GM23338 (cell line): ENCODE measurements around the gene P2RX7. TPM values are rescaled to one million over a fixed set of nuclear protein-coding genes. Genes with fewer than 3 reads are reported as not detected.

Source experiments
- ATAC-seq: fragments of 200-7000 bp; cut with Tn5 transposase; 3 replicates; pipeline ENCODE4 v1.9.1; 2020
- DNase-seq: peaks from one replicate; pipeline ENCODE4 v3.0.0-alpha.2; 2015; ENCODE audit warnings: low spot score
- H2AFZ ChIP-seq: fragments of 200-600 bp; sonication (generic); 2 replicates; pipeline ENCODE4 v1.8.0; 2016; ENCODE audit warnings: antibody characterized with exemption, mild to moderate bottlenecking, moderate library complexity
- H3F3A ChIP-seq: fragments of 200-600 bp; sonication (generic); replicated peaks from 2 replicates; pipeline ENCODE4 v1.8.0; 2017; ENCODE audit warnings: antibody characterized with exemption, mixed run types, low read depth
- H3K27ac ChIP-seq: fragments of 200-600 bp; sonication (generic); 2 replicates; pipeline ENCODE4 v1.6.1; 2016; ENCODE audit warnings: low read depth
- H3K27me3 ChIP-seq: fragments of 200-600 bp; sonication (generic); 2 replicates; pipeline ENCODE4 v1.8.0; 2016; ENCODE audit warnings: mild to moderate bottlenecking, mixed run types, moderate library complexity; ENCODE audit not compliant: insufficient read depth
- H3K36me3 ChIP-seq: fragments of 200-600 bp; sonication (generic); 2 replicates; pipeline ENCODE4 v1.8.0; 2016; ENCODE audit warnings: mild to moderate bottlenecking; ENCODE audit not compliant: insufficient read depth
- H3K4me1 ChIP-seq: fragments of 200-600 bp; sonication (generic); 2 replicates; pipeline ENCODE4 v1.8.0; 2016; ENCODE audit warnings: mild to moderate bottlenecking, moderate library complexity; ENCODE audit not compliant: insufficient read depth
- H3K4me2 ChIP-seq: fragments of 200-600 bp; sonication (generic); 2 replicates; pipeline ENCODE4 v1.7.1; 2017; ENCODE audit warnings: mixed run types
- H3K4me3 ChIP-seq: fragments of 200-600 bp; sonication (generic); 2 replicates; pipeline ENCODE4 v1.6.1; 2016; ENCODE audit warnings: mixed run types
- H3K79me2 ChIP-seq: fragments of 200-600 bp; sonication (generic); replicated peaks from 2 replicates; pipeline ENCODE4 v1.8.0; 2017; ENCODE audit warnings: mild to moderate bottlenecking; ENCODE audit not compliant: insufficient read depth
- H3K9me2 ChIP-seq: fragments of 200-600 bp; sonication (generic); 2 replicates; pipeline ENCODE4 v1.8.0; 2017; ENCODE audit not compliant: insufficient read depth
- H4K20me1 ChIP-seq: fragments of 200-600 bp; sonication (generic); replicated peaks from 2 replicates; pipeline ENCODE4 v1.8.0; 2017; ENCODE audit warnings: mild to moderate bottlenecking; ENCODE audit not compliant: insufficient read depth
- H3K27ac Mint-ChIP-seq: 2 replicates; pipeline ENCODE4 v1.8.0; 2020; ENCODE audit warnings: inconsistent platforms, mild to moderate bottlenecking, moderate library complexity, mixed read lengths
- H3K27me3 Mint-ChIP-seq: 3 replicates; pipeline ENCODE4 v1.8.0; 2022; ENCODE audit warnings: low read depth, mild to moderate bottlenecking, moderate library complexity, mixed read lengths, inconsistent platforms; ENCODE audit not compliant: insufficient read depth, poor library complexity
- H3K36me3 Mint-ChIP-seq: 3 replicates; pipeline ENCODE4 v1.8.0; 2021; ENCODE audit warnings: low read depth, mild to moderate bottlenecking, inconsistent platforms, moderate library complexity, mixed read lengths
- H3K4me1 Mint-ChIP-seq: 3 replicates; pipeline ENCODE4 v1.8.0; 2020; ENCODE audit warnings: mild to moderate bottlenecking, inconsistent platforms, mixed read lengths
- H3K4me3 Mint-ChIP-seq: 3 replicates; pipeline ENCODE4 v1.8.0; 2021; ENCODE audit warnings: moderate library complexity, mild to moderate bottlenecking, inconsistent platforms, mixed read lengths
- H3K9me3 Mint-ChIP-seq: 3 replicates; pipeline ENCODE4 v1.8.0; 2020; ENCODE audit warnings: moderate library complexity, mild to moderate bottlenecking, inconsistent platforms, mixed read lengths
- CREB1 ChIP-seq: fragments of 250-450 bp; sonication (Bioruptor Pico); IDR thresholded peaks from 2 replicates; pipeline ENCODE4 v1.5.0; 2020; ENCODE audit warnings: low read depth, mild to moderate bottlenecking, moderate library complexity
- EZH2 ChIP-seq: fragments of 200-600 bp; sonication (generic); IDR thresholded peaks from one replicate; pipeline ENCODE4 v1.8.0; 2017; ENCODE audit warnings: antibody characterized with exemption, mild to moderate bottlenecking, low read depth; ENCODE audit not compliant: unreplicated experiment
- JUNB ChIP-seq: IDR thresholded peaks from one replicate; pipeline ENCODE4 v1.6.1; 2016; ENCODE audit warnings: antibody characterized with exemption; ENCODE audit not compliant: unreplicated experiment
- NANOG ChIP-seq: IDR thresholded peaks from 2 replicates; pipeline ENCODE4 v1.6.1; 2016; ENCODE audit warnings: antibody characterized with exemption, borderline replicate concordance
- STAT1 ChIP-seq: IDR thresholded peaks from one replicate; pipeline ENCODE4 v1.6.1; 2016; ENCODE audit warnings: antibody characterized with exemption; ENCODE audit not compliant: unreplicated experiment
- ZNF114 ChIP-seq: fragments of 250-450 bp; sonication (Bioruptor Pico); IDR thresholded peaks from 2 replicates; pipeline ENCODE4 v1.5.0; 2020; ENCODE audit warnings: mild to moderate bottlenecking, moderate library complexity
- ZNF331 ChIP-seq: fragments of 250-450 bp; sonication (Bioruptor Pico); IDR thresholded peaks from 2 replicates; pipeline ENCODE4 v1.5.0; 2020; ENCODE audit warnings: low read depth, mild to moderate bottlenecking, moderate library complexity
- polyA plus RNA-seq: library from polyadenylated mRNA; unstranded; fragments of >200 nt; fragmentation: Nextera tagmentation; extraction: Ambion mirVana; gene quantifications from 2 replicates; pipeline ENCODE4 v1.2.1, GENCODE V29; 2016
- total RNA-seq: library from RNA; depleted of rRNA; stranded (reverse); fragments of >200 nt; shearing (Covaris generic); gene quantifications from 2 replicates; pipeline ENCODE4 v1.2.3, GENCODE V29; 2014
- TF ChIP-seq, protein P1 (sequence below): IDR thresholded peaks from 2 replicates; pipeline ENCODE4 v1.6.1; 2016; ENCODE audit warnings: antibody characterized with exemption
- TF ChIP-seq, protein P2 (sequence below), 2 experiments: fragments of 200-600 bp in 1 of 2; sonication (generic) in 1 of 2; conservative IDR thresholded peaks; 2 replicates each; pipeline versions ENCODE4 v1.5.1 to v1.6.1; 2016 to 2017; ENCODE audit warnings: antibody characterized with exemption in 2 of 2, low read depth in 2 of 2, mild to moderate bottlenecking in 2 of 2, moderate library complexity in 1 of 2
- TF ChIP-seq, protein P3 (sequence below): IDR thresholded peaks from one replicate; pipeline ENCODE4 v1.6.1; 2018; ENCODE audit warnings: antibody characterized with exemption; ENCODE audit not compliant: unreplicated experiment
- TF ChIP-seq, protein P4 (sequence below): fragments of 250-450 bp; sonication (Bioruptor Pico); IDR thresholded peaks from 2 replicates; pipeline ENCODE4 v1.5.0; 2020; ENCODE audit warnings: mild to moderate bottlenecking, moderate library complexity

P2RX7 gene
- total and polyA plus RNA-seq, 2 experiments from 2014 or later: 0.24 to 0.48 TPM

DNA sequence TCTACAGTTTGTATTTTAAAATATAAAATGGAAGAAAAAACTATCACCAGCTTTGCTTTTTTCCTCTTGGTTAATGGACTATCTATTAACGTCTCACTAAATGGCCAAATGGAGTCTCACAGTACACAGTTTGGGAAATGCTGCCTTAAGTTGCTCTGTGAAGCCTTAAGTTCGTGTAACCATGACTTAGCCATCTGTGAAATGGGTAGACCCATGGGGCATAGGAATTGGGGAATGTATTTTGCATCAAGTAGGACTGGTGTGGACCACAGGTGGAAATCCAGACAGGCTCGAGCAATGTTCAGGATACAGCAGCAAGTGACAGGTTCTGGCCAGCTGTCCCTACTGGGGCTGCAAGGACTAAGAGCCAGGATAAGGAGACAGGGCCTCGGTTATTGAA is 4.8 kb downstream of the P2RX7 start:
- H3K9me2 ChIP-seq: 0 out of 2 replicates have a peak, but pooled peaks cover 3% of the 10 kb centered on the region
- no peaks in the 10 kb centered on the region for H3K36me3 ChIP-seq
- ATAC-seq (no peak), DNase-seq (no peak)
- H3F3A ChIP-seq: 0 out of 2 replicates have a peak, but pooled peaks cover 5% of the 10 kb centered on the region
- no peak overlapping the region for H2AFZ ChIP-seq
- peaks cover 9% of the 10 kb centered on the region; the same call in 1 of the 2 replicates for H3K4me1 ChIP-seq
- Mint-ChIP-seq H3K27me3 (peaks cover 4% of the 10 kb centered on the region), H3K9me3 (peaks cover 4% of the 10 kb centered on the region; the same call in 1 of the 3 replicates), H3K36me3 (no peaks in the 10 kb centered on the region; the same call in 2 of the 3 replicates), H3K4me1 (peaks cover 9% of the 10 kb centered on the region), H3K27ac (no peak overlapping the region), H3K4me3 (no peak overlapping the region)
- no peak overlapping the region for H3K4me3 ChIP-seq
- TF ChIP-seq, protein P1, sequence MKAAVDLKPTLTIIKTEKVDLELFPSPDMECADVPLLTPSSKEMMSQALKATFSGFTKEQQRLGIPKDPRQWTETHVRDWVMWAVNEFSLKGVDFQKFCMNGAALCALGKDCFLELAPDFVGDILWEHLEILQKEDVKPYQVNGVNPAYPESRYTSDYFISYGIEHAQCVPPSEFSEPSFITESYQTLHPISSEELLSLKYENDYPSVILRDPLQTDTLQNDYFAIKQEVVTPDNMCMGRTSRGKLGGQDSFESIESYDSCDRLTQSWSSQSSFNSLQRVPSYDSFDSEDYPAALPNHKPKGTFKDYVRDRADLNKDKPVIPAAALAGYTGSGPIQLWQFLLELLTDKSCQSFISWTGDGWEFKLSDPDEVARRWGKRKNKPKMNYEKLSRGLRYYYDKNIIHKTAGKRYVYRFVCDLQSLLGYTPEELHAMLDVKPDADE: no peak
- no peak for TF ChIP-seq CREB1 (CRISPR knock-in tag)
- TF ChIP-seq ZNF114 (CRISPR knock-in tag): no peak
- TF ChIP-seq STAT1: no peak
- TF ChIP-seq, protein P2, sequence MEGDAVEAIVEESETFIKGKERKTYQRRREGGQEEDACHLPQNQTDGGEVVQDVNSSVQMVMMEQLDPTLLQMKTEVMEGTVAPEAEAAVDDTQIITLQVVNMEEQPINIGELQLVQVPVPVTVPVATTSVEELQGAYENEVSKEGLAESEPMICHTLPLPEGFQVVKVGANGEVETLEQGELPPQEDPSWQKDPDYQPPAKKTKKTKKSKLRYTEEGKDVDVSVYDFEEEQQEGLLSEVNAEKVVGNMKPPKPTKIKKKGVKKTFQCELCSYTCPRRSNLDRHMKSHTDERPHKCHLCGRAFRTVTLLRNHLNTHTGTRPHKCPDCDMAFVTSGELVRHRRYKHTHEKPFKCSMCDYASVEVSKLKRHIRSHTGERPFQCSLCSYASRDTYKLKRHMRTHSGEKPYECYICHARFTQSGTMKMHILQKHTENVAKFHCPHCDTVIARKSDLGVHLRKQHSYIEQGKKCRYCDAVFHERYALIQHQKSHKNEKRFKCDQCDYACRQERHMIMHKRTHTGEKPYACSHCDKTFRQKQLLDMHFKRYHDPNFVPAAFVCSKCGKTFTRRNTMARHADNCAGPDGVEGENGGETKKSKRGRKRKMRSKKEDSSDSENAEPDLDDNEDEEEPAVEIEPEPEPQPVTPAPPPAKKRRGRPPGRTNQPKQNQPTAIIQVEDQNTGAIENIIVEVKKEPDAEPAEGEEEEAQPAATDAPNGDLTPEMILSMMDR (conservative IDR thresholded peaks at IDR 0.05; ENCODE audit: low read depth in 2 of 2): no peak
- TF ChIP-seq JUNB: no peak
- TF ChIP-seq ZNF331 (CRISPR knock-in tag): no peak
- TF ChIP-seq, protein P3, sequence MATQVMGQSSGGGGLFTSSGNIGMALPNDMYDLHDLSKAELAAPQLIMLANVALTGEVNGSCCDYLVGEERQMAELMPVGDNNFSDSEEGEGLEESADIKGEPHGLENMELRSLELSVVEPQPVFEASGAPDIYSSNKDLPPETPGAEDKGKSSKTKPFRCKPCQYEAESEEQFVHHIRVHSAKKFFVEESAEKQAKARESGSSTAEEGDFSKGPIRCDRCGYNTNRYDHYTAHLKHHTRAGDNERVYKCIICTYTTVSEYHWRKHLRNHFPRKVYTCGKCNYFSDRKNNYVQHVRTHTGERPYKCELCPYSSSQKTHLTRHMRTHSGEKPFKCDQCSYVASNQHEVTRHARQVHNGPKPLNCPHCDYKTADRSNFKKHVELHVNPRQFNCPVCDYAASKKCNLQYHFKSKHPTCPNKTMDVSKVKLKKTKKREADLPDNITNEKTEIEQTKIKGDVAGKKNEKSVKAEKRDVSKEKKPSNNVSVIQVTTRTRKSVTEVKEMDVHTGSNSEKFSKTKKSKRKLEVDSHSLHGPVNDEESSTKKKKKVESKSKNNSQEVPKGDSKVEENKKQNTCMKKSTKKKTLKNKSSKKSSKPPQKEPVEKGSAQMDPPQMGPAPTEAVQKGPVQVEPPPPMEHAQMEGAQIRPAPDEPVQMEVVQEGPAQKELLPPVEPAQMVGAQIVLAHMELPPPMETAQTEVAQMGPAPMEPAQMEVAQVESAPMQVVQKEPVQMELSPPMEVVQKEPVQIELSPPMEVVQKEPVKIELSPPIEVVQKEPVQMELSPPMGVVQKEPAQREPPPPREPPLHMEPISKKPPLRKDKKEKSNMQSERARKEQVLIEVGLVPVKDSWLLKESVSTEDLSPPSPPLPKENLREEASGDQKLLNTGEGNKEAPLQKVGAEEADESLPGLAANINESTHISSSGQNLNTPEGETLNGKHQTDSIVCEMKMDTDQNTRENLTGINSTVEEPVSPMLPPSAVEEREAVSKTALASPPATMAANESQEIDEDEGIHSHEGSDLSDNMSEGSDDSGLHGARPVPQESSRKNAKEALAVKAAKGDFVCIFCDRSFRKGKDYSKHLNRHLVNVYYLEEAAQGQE: no peak
- TF ChIP-seq, protein P4, sequence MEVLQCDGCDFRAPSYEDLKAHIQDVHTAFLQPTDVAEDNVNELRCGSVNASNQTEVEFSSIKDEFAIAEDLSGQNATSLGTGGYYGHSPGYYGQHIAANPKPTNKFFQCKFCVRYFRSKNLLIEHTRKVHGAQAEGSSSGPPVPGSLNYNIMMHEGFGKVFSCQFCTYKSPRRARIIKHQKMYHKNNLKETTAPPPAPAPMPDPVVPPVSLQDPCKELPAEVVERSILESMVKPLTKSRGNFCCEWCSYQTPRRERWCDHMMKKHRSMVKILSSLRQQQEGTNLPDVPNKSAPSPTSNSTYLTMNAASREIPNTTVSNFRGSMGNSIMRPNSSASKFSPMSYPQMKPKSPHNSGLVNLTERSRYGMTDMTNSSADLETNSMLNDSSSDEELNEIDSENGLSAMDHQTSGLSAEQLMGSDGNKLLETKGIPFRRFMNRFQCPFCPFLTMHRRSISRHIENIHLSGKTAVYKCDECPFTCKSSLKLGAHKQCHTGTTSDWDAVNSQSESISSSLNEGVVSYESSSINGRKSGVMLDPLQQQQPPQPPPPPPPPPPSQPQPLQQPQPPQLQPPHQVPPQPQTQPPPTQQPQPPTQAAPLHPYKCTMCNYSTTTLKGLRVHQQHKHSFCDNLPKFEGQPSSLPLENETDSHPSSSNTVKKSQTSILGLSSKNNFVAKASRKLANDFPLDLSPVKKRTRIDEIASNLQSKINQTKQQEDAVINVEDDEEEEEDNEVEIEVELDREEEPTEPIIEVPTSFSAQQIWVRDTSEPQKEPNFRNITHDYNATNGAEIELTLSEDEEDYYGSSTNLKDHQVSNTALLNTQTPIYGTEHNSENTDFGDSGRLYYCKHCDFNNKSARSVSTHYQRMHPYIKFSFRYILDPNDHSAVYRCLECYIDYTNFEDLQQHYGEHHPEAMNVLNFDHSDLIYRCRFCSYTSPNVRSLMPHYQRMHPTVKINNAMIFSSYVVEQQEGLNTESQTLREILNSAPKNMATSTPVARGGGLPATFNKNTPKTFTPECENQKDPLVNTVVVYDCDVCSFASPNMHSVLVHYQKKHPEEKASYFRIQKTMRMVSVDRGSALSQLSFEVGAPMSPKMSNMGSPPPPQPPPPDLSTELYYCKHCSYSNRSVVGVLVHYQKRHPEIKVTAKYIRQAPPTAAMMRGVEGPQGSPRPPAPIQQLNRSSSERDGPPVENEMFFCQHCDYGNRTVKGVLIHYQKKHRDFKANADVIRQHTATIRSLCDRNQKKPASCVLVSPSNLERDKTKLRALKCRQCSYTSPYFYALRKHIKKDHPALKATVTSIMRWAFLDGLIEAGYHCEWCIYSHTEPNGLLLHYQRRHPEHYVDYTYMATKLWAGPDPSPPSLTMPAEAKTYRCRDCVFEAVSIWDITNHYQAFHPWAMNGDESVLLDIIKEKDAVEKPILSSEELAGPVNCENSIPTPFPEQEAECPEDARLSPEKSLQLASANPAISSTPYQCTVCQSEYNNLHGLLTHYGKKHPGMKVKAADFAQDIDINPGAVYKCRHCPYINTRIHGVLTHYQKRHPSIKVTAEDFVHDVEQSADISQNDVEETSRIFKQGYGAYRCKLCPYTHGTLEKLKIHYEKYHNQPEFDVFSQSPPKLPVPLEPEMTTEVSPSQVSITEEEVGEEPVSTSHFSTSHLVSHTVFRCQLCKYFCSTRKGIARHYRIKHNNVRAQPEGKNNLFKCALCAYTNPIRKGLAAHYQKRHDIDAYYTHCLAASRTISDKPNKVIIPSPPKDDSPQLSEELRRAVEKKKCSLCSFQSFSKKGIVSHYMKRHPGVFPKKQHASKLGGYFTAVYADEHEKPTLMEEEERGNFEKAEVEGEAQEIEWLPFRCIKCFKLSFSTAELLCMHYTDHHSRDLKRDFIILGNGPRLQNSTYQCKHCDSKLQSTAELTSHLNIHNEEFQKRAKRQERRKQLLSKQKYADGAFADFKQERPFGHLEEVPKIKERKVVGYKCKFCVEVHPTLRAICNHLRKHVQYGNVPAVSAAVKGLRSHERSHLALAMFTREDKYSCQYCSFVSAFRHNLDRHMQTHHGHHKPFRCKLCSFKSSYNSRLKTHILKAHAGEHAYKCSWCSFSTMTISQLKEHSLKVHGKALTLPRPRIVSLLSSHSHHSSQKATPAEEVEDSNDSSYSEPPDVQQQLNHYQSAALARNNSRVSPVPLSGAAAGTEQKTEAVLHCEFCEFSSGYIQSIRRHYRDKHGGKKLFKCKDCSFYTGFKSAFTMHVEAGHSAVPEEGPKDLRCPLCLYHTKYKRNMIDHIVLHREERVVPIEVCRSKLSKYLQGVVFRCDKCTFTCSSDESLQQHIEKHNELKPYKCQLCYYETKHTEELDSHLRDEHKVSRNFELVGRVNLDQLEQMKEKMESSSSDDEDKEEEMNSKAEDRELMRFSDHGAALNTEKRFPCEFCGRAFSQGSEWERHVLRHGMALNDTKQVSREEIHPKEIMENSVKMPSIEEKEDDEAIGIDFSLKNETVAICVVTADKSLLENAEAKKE: no peak
- no peak for TF ChIP-seq EZH2
- no peak for TF ChIP-seq NANOG
- no peaks in the 10 kb centered on the region for H3K27me3 ChIP-seq
- no peak overlapping the region for H3K27ac ChIP-seq
- H4K20me1 ChIP-seq: no peaks in the 10 kb centered on the region
- H3K79me2 ChIP-seq: no peaks in the 10 kb centered on the region
- H3K4me2 ChIP-seq: no peak overlapping the region
